Esophagus squamous epithelium (tissue), 4 donors: ENCODE data around the gene CDHR2.

Experiments used
- CTCF ChIP-seq, 6 experiments: fragments of 450-650 bp in 4 of 6; fragments of 200-600 bp in 2 of 6; sonication (generic) in 2 of 6; IDR thresholded peaks; one replicate each; pipeline ENCODE4 v1.5.1; 2016 to 2019; ENCODE audit warnings: antibody characterized with exemption in 6 of 6, mild to moderate bottlenecking in 4 of 6, moderate library complexity in 4 of 6
- POLR2A ChIP-seq, 4 donors: fragments of 450-650 bp; IDR thresholded peaks; one replicate each; pipeline ENCODE4 v1.6.1; 2017; ENCODE audit warnings: antibody characterized with exemption in 4 of 4, mild to moderate bottlenecking in 4 of 4, moderate library complexity in 3 of 4

GRCh38 chr5:176542596-176543427, 6.3 kb upstream of the CDHR2 start:
- TF ChIP-seq CTCF (IDR thresholded peaks at IDR 0.05), result peak in 2 of 6 experiments; percentile 10 to 29
- peak in 1 of 4 donors; percentile 9 for TF ChIP-seq POLR2A (IDR thresholded peaks at IDR 0.05)
